Activated naive CD8-positive, alpha-beta T cell (primary cell): ENCODE results near the gene RBM48.

Experiments
- H3K27ac Mint-ChIP-seq: one replicate; pipeline ENCODE4 v1.8.0; 2021; ENCODE audit warnings: mixed read lengths
- H3K27me3 Mint-ChIP-seq: one replicate; pipeline ENCODE4 v1.8.0; 2021; ENCODE audit warnings: mixed read lengths
- H3K36me3 Mint-ChIP-seq: one replicate; pipeline ENCODE4 v1.8.0; 2021; ENCODE audit warnings: mixed read lengths
- H3K4me1 Mint-ChIP-seq: one replicate; pipeline ENCODE4 v1.8.0; 2021; ENCODE audit warnings: low read depth, mixed read lengths
- H3K4me3 Mint-ChIP-seq: one replicate; pipeline ENCODE4 v1.8.0; 2021; ENCODE audit warnings: mild to moderate bottlenecking, mixed read lengths
- H3K9me3 Mint-ChIP-seq: one replicate; pipeline ENCODE4 v1.8.0; 2021; ENCODE audit warnings: low read depth, mixed read lengths

The RBM48 gene

GRCh38 chr7:92567460-92567859 is 38.9 kb downstream of the RBM48 start:
- peaks cover 5% of the 10 kb centered on the region for H3K36me3 Mint-ChIP-seq
- no peak overlapping the region for H3K27ac Mint-ChIP-seq
- H3K9me3 Mint-ChIP-seq: no peaks in the 10 kb centered on the region
- no peak overlapping the region for H3K4me3 Mint-ChIP-seq
- H3K4me1 Mint-ChIP-seq: no peaks in the 10 kb centered on the region
- no peaks in the 10 kb centered on the region for H3K27me3 Mint-ChIP-seq

GRCh38 chr7:92569137-92569536 is 40.5 kb downstream of the RBM48 start:
- H3K27ac Mint-ChIP-seq: no peak overlapping the region
- no peaks in the 10 kb centered on the region for H3K27me3 Mint-ChIP-seq
- no peak overlapping the region for H3K4me3 Mint-ChIP-seq
- H3K9me3 Mint-ChIP-seq: no peaks in the 10 kb centered on the region
- H3K4me1 Mint-ChIP-seq: peaks cover 1% of the 10 kb centered on the region
- peaks cover 7% of the 10 kb centered on the region for H3K36me3 Mint-ChIP-seq

GRCh38 chr7:92576296-92576695 is 47.7 kb downstream of the RBM48 start:
- Mint-ChIP-seq H3K4me3 (no peak overlapping the region), H3K27me3 (no peaks in the 10 kb centered on the region), H3K9me3 (no peaks in the 10 kb centered on the region), H3K27ac (no peak overlapping the region), H3K36me3 (peaks cover 3% of the 10 kb centered on the region), H3K4me1 (peaks cover 13% of the 10 kb centered on the region)

- peaks cover 56% of the 10 kb centered on the region for H3K4me1 Mint-ChIP-seq
These were observed 54.4 kb downstream of the RBM48 start for GRCh38 chr7:92582948-92583347.

GRCh38 chr7:92584953-92585352 is 56.4 kb downstream of the RBM48 start:
- no peaks in the 10 kb centered on the region for H3K27me3 Mint-ChIP-seq
- H3K9me3 Mint-ChIP-seq: no peaks in the 10 kb centered on the region
- H3K4me3 Mint-ChIP-seq: peak overlapping the region; percentile 1
- H3K4me1 Mint-ChIP-seq: peaks cover 69% of the 10 kb centered on the region
- H3K36me3 Mint-ChIP-seq: peaks cover 13% of the 10 kb centered on the region
- H3K27ac Mint-ChIP-seq: no peak overlapping the region

More at GRCh38 chr7:92582948-92583347, 54.4 kb downstream of the RBM48 start:
- peak overlapping the region; percentile 72 for H3K27ac Mint-ChIP-seq
- H3K27me3 Mint-ChIP-seq: no peaks in the 10 kb centered on the region
- peaks cover 8% of the 10 kb centered on the region for H3K36me3 Mint-ChIP-seq
- H3K4me3 Mint-ChIP-seq: no peak overlapping the region
- no peaks in the 10 kb centered on the region for H3K9me3 Mint-ChIP-seq

GRCh38 chr7:92586403-92586802 is 57.8 kb downstream of the RBM48 start:
- Mint-ChIP-seq H3K4me3 (peak overlapping the region; percentile 61), H3K9me3 (no peaks in the 10 kb centered on the region), H3K27me3 (no peaks in the 10 kb centered on the region), H3K36me3 (peaks cover 13% of the 10 kb centered on the region), H3K27ac (peak overlapping the region; percentile 75), H3K4me1 (peaks cover 65% of the 10 kb centered on the region)

- Mint-ChIP-seq H3K27ac (peak overlapping the region; percentile 75), H3K4me3 (peak overlapping the region; percentile 61), H3K4me1 (peaks cover 68% of the 10 kb centered on the region), H3K36me3 (peaks cover 13% of the 10 kb centered on the region), H3K9me3 (no peaks in the 10 kb centered on the region), H3K27me3 (no peaks in the 10 kb centered on the region)
These were observed 58.2 kb downstream of the RBM48 start for GRCh38 chr7:92586841-92587240.
